IMR-90 (cell line): Measurements from ENCODE around the gene OPALIN. TPM values are rescaled to one million over a fixed set of nuclear protein-coding genes. Genes with fewer than 3 reads are reported as not detected.

Source experiments
- ATAC-seq: fragments of 200-7000 bp; cut with Tn5 transposase; 2 replicates; pipeline ENCODE4 v1.9.1; 2020; ENCODE audit warnings: low read depth, mild to moderate bottlenecking, moderate library complexity
- BruUV-seq: library from RNA; stranded (reverse); fragments of 400-500 nt; replicated peaks from 2 replicates; lab custom pipeline; 2021; lab: Mats Ljungman, UMichigan
- CTCF ChIA-PET: fragments of 300-600 bp; formaldehyde crosslinking; extraction: SDS; loops from one replicate; lab custom pipeline; 2021; ENCODE audit warnings: antibody characterized with exemption; lab: Yijun Ruan, JAX
- POLR2A ChIA-PET: fragments of 300-600 bp; sonication (Branson Sonifier 250); formaldehyde crosslinking; loops from one replicate; lab custom pipeline; 2022; ENCODE audit warnings: antibody characterized with exemption; ENCODE audit not compliant: unreplicated experiment; lab: Charles Lee
- DNase-seq: peaks from one replicate; pipeline ENCODE4 v3.0.0; 2013
- H2AFZ ChIP-seq: replicated peaks from 2 replicates; pipeline ENCODE3; 2013; ENCODE audit warnings: low read length, mild to moderate bottlenecking; ENCODE audit not compliant: poor library complexity
- H2AK5ac ChIP-seq: 2 replicates; pipeline ENCODE4 v1.6.1; 2013; ENCODE audit warnings: low read depth, low read length, inconsistent platforms
- H2AK9ac ChIP-seq: replicated peaks from 2 replicates; pipeline ENCODE3; 2013; ENCODE audit warnings: mild to moderate bottlenecking, low read depth, low read length, moderate library complexity; ENCODE audit not compliant: poor library complexity
- H2BK120ac ChIP-seq: 2 replicates; pipeline ENCODE4 v1.6.1; 2013; ENCODE audit warnings: low read depth, low read length, inconsistent platforms
- H2BK15ac ChIP-seq: 3 replicates; pipeline ENCODE4 v1.6.1; 2013; ENCODE audit warnings: low read depth, low read length, inconsistent platforms
- H2BK20ac ChIP-seq: 2 replicates; pipeline ENCODE4 v1.6.1; 2013; ENCODE audit warnings: low read depth, mild to moderate bottlenecking, inconsistent platforms, low read length, moderate library complexity
- H2BK5ac ChIP-seq: 2 replicates; pipeline ENCODE4 v1.6.1; 2013; ENCODE audit warnings: mild to moderate bottlenecking, low read depth, low read length, inconsistent platforms; ENCODE audit not compliant: poor library complexity, severe bottlenecking
- H3K14ac ChIP-seq: replicated peaks from 2 replicates; pipeline ENCODE4 v1.6.1; 2013; ENCODE audit warnings: low read depth, low read length, inconsistent platforms
- H3K18ac ChIP-seq: 2 replicates; pipeline ENCODE4 v1.6.1; 2013; ENCODE audit warnings: low read depth, low read length, control low read depth
- H3K23ac ChIP-seq: 2 replicates; pipeline ENCODE4 v1.6.1; 2013; ENCODE audit warnings: low read depth, low read length, inconsistent platforms
- H3K27ac ChIP-seq: 2 replicates; pipeline ENCODE4 v1.5.1; 2013; ENCODE audit warnings: mild to moderate bottlenecking, control low read depth, low read length; ENCODE audit not compliant: insufficient read depth
- H3K27me3 ChIP-seq: 2 replicates; pipeline ENCODE4 v1.6.1; 2013; ENCODE audit warnings: low read length; ENCODE audit not compliant: control insufficient read depth, insufficient read depth
- H3K36me3 ChIP-seq: 2 replicates; pipeline ENCODE4 v1.6.1; 2013; ENCODE audit warnings: low read length, mixed read lengths; ENCODE audit not compliant: control insufficient read depth, insufficient read depth
- H3K4ac ChIP-seq: 2 replicates; pipeline ENCODE4 v1.6.1; 2013; ENCODE audit warnings: low read depth, low read length, inconsistent platforms
- H3K4me1 ChIP-seq: 2 replicates; pipeline ENCODE4 v1.6.1; 2013; ENCODE audit warnings: low read length, mixed read lengths; ENCODE audit not compliant: control insufficient read depth, insufficient read depth
- H3K4me2 ChIP-seq: 2 replicates; pipeline ENCODE4 v1.6.1; 2013; ENCODE audit warnings: low read depth, mild to moderate bottlenecking, control low read depth, low read length, moderate library complexity
- H3K4me3 ChIP-seq: 2 replicates; pipeline ENCODE4 v1.5.1; 2013; ENCODE audit warnings: low read depth, mild to moderate bottlenecking, control low read depth, low read length, moderate library complexity; ENCODE audit not compliant: insufficient read depth
- H3K56ac ChIP-seq: 2 replicates; pipeline ENCODE4 v1.6.1; 2013; ENCODE audit warnings: low read length, inconsistent platforms; ENCODE audit not compliant: insufficient read depth; ENCODE audit errors: extremely low read depth
- H3K79me1 ChIP-seq, 2 experiments: 2 replicates each; pipeline ENCODE4 v1.6.1; 2013; ENCODE audit warnings: low read length in 2 of 2, inconsistent platforms in 1 of 2, low read depth in 1 of 2
- H3K9ac ChIP-seq: 2 replicates; pipeline ENCODE4 v1.6.1; 2013; ENCODE audit warnings: low read depth, low read length, control low read depth
- H3K9me1 ChIP-seq: 2 replicates; pipeline ENCODE4 v1.6.1; 2013; ENCODE audit warnings: low read length, inconsistent platforms; ENCODE audit not compliant: insufficient read depth
- H3K9me3 ChIP-seq: 2 replicates; pipeline ENCODE4 v1.6.1; 2013; ENCODE audit warnings: low read length; ENCODE audit not compliant: control insufficient read depth, insufficient read depth
- H4K20me1 ChIP-seq: 2 replicates; pipeline ENCODE4 v1.6.1; 2013; ENCODE audit warnings: low read length, inconsistent platforms; ENCODE audit not compliant: insufficient read depth
- H4K5ac ChIP-seq: 2 replicates; pipeline ENCODE4 v1.6.1; 2013; ENCODE audit warnings: mild to moderate bottlenecking, low read depth, low read length, control low read depth
- H4K8ac ChIP-seq, 2 experiments: 2 replicates each; pipeline ENCODE4 v1.6.1; 2013; ENCODE audit warnings: low read depth in 2 of 2, low read length in 2 of 2, control low read depth in 1 of 2, inconsistent platforms in 1 of 2
- H4K91ac ChIP-seq: 2 replicates; pipeline ENCODE4 v1.6.1; 2013; ENCODE audit warnings: low read depth, low read length, inconsistent platforms; ENCODE audit not compliant: insufficient read depth
- BHLHE40 ChIP-seq: fragments of 150-350 bp; IDR thresholded peaks from 2 replicates; pipeline ENCODE4 v1.6.1; 2016; ENCODE audit warnings: mild to moderate bottlenecking, low read depth, low read length
- MXI1 ChIP-seq: IDR thresholded peaks from 2 replicates; pipeline ENCODE4 v1.6.1; 2012; ENCODE audit warnings: low read depth, mild to moderate bottlenecking, low read length, moderate library complexity, borderline replicate concordance
- NFE2L2 ChIP-seq: fragments of 150-350 bp; IDR thresholded peaks from 2 replicates; pipeline ENCODE4 v1.6.1; 2016; ENCODE audit warnings: low read depth, mild to moderate bottlenecking, low read length
- POLR2A ChIP-seq: IDR thresholded peaks from 2 replicates; pipeline ENCODE4 v1.6.1; 2012; ENCODE audit warnings: mild to moderate bottlenecking, low read depth, low read length
- RAD21 ChIP-seq: IDR thresholded peaks from 2 replicates; pipeline ENCODE4 v1.6.1; 2012; ENCODE audit warnings: low read length, improper control_type of control experiment
- RFX5 ChIP-seq: IDR thresholded peaks from 2 replicates; pipeline ENCODE4 v1.8.0; 2012; ENCODE audit warnings: low read depth, mild to moderate bottlenecking, low read length, moderate library complexity
- USF2 ChIP-seq: fragments of 150-350 bp; IDR thresholded peaks from 2 replicates; pipeline ENCODE4 v1.6.1; 2017; ENCODE audit warnings: mild to moderate bottlenecking, antibody characterized with exemption, low read length, low read depth
- WGBS, 2 experiments: methylation state at CpG; one replicate each; pipeline versions ENCODE4 v1.1.5 to v1.1.7; 2013; ENCODE audit warnings: missing lambda C conversion rate in 2 of 2; ENCODE audit not compliant: insufficient read length in 1 of 2; ENCODE audit errors: extremely low coverage in 2 of 2; 5-methylcytosine and 5-hydroxymethylcytosine counted together
- dilution Hi-C: fragments of 300-500 bp; cut with HindIII; formaldehyde crosslinking; loops from one replicate; pipeline ENCODE4 v1.14.3; 2018; ENCODE audit warnings: low sequenced_read_pairs; ENCODE audit not compliant: unreplicated experiment
- in situ Hi-C: fragments of 300-500 bp; cut with MboI; formaldehyde crosslinking; loops from 3 replicates; pipeline ENCODE4 v1.14.3; 2019; ENCODE audit warnings: low sequenced_read_pairs, inconsistent platforms, mixed read lengths
- intact Hi-C: fragments of 100-400 bp; cut with micrococcal nuclease; formaldehyde crosslinking; loops from 2 replicates; pipeline ENCODE4 v1.10.0; 2022
- polyA plus RNA-seq, 3 experiments: library from polyadenylated mRNA; depleted of rRNA; stranded (reverse); fragments of >200 nt; gene quantifications; 2 replicates each; pipeline ENCODE4 v1.2.3, GENCODE V29; 2012; ENCODE audit warnings: low replicate concordance in 1 of 3
- total RNA-seq: library from RNA; depleted of rRNA; stranded (reverse); fragments of >200 nt; gene quantifications from 2 replicates; pipeline ENCODE4 v1.2.3, GENCODE V29; 2012

Gene OPALIN
- total and polyA plus RNA-seq, 2 of the 4 experiments (the other 2 are of a cell fraction): not detected

GRCh38 chr10:96341219-96342182, 17.3 kb downstream of the OPALIN start:
- Histone ChIP-seq H3K56ac (no peak overlapping the region), H3K9ac (no peak overlapping the region), H3K27ac (no peak overlapping the region), H3K14ac (no peak overlapping the region), H3K4ac (no peak overlapping the region), H2BK120ac (no peak overlapping the region), H4K5ac (no peak overlapping the region), H2BK20ac (no peak overlapping the region), H2AFZ (no peak overlapping the region), H3K4me1 (no peaks in the 10 kb centered on the region), H4K91ac (no peak overlapping the region), H2BK5ac (no peak overlapping the region), H3K18ac (no peak overlapping the region), H3K4me3 (no peak overlapping the region), H3K27me3 (no peaks in the 10 kb centered on the region; the same call in 1 of the 2 replicates), H2BK15ac (no peak overlapping the region), H3K9me3 (no peaks in the 10 kb centered on the region), H3K4me2 (no peak overlapping the region), H2AK9ac (no peak overlapping the region), H3K23ac (no peak overlapping the region), H2AK5ac (no peak overlapping the region), H3K36me3 (no peaks in the 10 kb centered on the region), H3K9me1 (no peaks in the 10 kb centered on the region), H4K20me1 (no peaks in the 10 kb centered on the region), H3K79me1 (no peaks in the 10 kb centered on the region), H4K8ac (no peak overlapping the region)
- CTCF ChIA-PET: no interaction called here
- in situ Hi-C loops: no loop called here
- intact Hi-C loops: no loop called here
- no peak for ATAC-seq
- no peak for DNase-seq
- dilution Hi-C loops: no loop called here
- POLR2A ChIA-PET: no interaction called here
- no TSS peak for BruUV-seq
- TF ChIP-seq RAD21 (no peak), RFX5 (no peak), NFE2L2 (no peak), BHLHE40 (no peak), POLR2A (no peak), MXI1 (no peak), USF2 (no peak)
- WGBS, 2 experiments: no CpG with 5 or more reads among the region's 5 CpGs
